A172 (cell line): ENCODE data around the gene GRK5. TPM values are rescaled to one million over a fixed set of nuclear protein-coding genes. Genes with fewer than 3 reads are reported as not detected.

Experiments used
- DNase-seq: peaks from one replicate; pipeline ENCODE4 v3.0.0-alpha.2; 2015; ENCODE audit warnings: low spot score
- total RNA-seq: library from RNA; depleted of rRNA; stranded (reverse); fragments of >200 nt; shearing (Covaris generic); gene quantifications from 2 replicates; pipeline ENCODE4 v1.2.3, GENCODE V29; 2014

GRK5 gene
- total RNA-seq, 1 experiment from 2014 or later = 13.0 TPM

- no peak for DNase-seq
These were observed 90.0 kb downstream of the GRK5 start for GRCh38 chr10:119297207-119297968.

GRCh38 chr10:119298810-119299209 is 91.4 kb downstream of the GRK5 start:
- no peak for DNase-seq

- no peak for DNase-seq
These were observed 92.2 kb downstream of the GRK5 start for GRCh38 chr10:119299531-119299930.

GRCh38 chr10:119301397-119301796 is 94.0 kb downstream of the GRK5 start:
- peak; percentile 51 for DNase-seq

- no peak for DNase-seq
These were observed 94.8 kb downstream of the GRK5 start for GRCh38 chr10:119302172-119302571.

GRCh38 chr10:119302591-119303253 is 95.4 kb downstream of the GRK5 start:
- DNase-seq = no peak

GRCh38 chr10:119303886-119304285 is 96.5 kb downstream of the GRK5 start:
- peak; percentile 23 for DNase-seq

- no peak for DNase-seq
These were observed 97.2 kb downstream of the GRK5 start for GRCh38 chr10:119304541-119304940.

GRCh38 chr10:119305860-119306513 is 98.6 kb downstream of the GRK5 start:
- DNase-seq = peak; percentile 100

GRCh38 chr10:119306514-119306951 is 99.2 kb downstream of the GRK5 start:
- DNase-seq = peak; percentile 84

GRCh38 chr10:119306986-119307392 is 99.6 kb downstream of the GRK5 start:
- peak; percentile 41 for DNase-seq

- DNase-seq = no peak
These were observed 100.7 kb downstream of the GRK5 start for GRCh38 chr10:119308089-119308488.

GRCh38 chr10:119308551-119309422 is 101.4 kb downstream of the GRK5 start:
- DNase-seq = no peak

GRCh38 chr10:119309423-119309770 is 102.0 kb downstream of the GRK5 start:
- no peak for DNase-seq

GRCh38 chr10:119310806-119311205 is 103.4 kb downstream of the GRK5 start:
- no peak for DNase-seq

- DNase-seq = no peak
These were observed 104.9 kb downstream of the GRK5 start for GRCh38 chr10:119312241-119312640.

- DNase-seq = no peak
These were observed 105.7 kb downstream of the GRK5 start for GRCh38 chr10:119313024-119313423.

GRCh38 chr10:119313644-119314043 is 106.3 kb downstream of the GRK5 start:
- peak; percentile 61 for DNase-seq

GRCh38 chr10:119314061-119314460 is 106.7 kb downstream of the GRK5 start:
- DNase-seq = no peak

- DNase-seq = no peak
These were observed 107.1 kb downstream of the GRK5 start for GRCh38 chr10:119314486-119314885.

- peak; percentile 94 for DNase-seq
These were observed 108.0 kb downstream of the GRK5 start for GRCh38 chr10:119315128-119316001.
